Tibial artery (tissue), 4 donors: Measurements from ENCODE around the gene CEP192.

Experiments
- DNase-seq, 2 donors: peaks; one replicate each; pipeline ENCODE4 v3.0.0-alpha.2; 2019
- H3K27ac ChIP-seq, 2 donors: fragments of 200-600 bp; sonication (generic) in 1 of 2; 1 replicate in 1 of 2; 2 replicates in 1 of 2; pipeline ENCODE4 v1.5.1; 2018 to 2019; ENCODE audit warnings: mild to moderate bottlenecking in 1 of 2
- H3K27me3 ChIP-seq, 2 donors: fragments of 200-600 bp; sonication (generic) in 1 of 2; one replicate each; pipeline versions ENCODE4 v1.5.1 to v1.6.0; 2016 to 2019
- H3K36me3 ChIP-seq, 3 donors: fragments of 200-600 bp; sonication (generic) in 2 of 3; one replicate each; pipeline ENCODE4 v1.5.1; 2016 to 2019; ENCODE audit warnings: mild to moderate bottlenecking in 2 of 3
- H3K4me1 ChIP-seq, 4 donors: fragments of 200-600 bp; sonication (generic) in 2 of 4; 1 replicate in 3 of 4; 2 replicates in 1 of 4; pipeline ENCODE4 v1.5.1; 2016 to 2019
- H3K4me3 ChIP-seq, 2 donors: fragments of 200-600 bp; sonication (generic) in 1 of 2; 1 replicate in 1 of 2; 2 replicates in 1 of 2; pipeline ENCODE4 v1.5.1; 2018 to 2019; ENCODE audit warnings: mild to moderate bottlenecking in 2 of 2
- H3K9me3 ChIP-seq, 3 donors: fragments of 200-600 bp; sonication (generic) in 1 of 3; one replicate each; pipeline ENCODE4 v1.5.1; 2016 to 2019
- intact Hi-C: fragments of 100-400 bp; cut with DNase I; formaldehyde crosslinking; loops from one replicate; pipeline ENCODE4 v1.15.0; 2023; ENCODE audit warnings: low total_unique reads
- TF ChIP-seq, protein P1 (sequence below), 2 experiments: fragments of 200-600 bp in 1 of 2; fragments of 450-650 bp in 1 of 2; IDR thresholded peaks; one replicate each; pipeline ENCODE4 v1.5.1; 2017 to 2019; ENCODE audit warnings: antibody characterized with exemption in 2 of 2, mild to moderate bottlenecking in 1 of 2, moderate library complexity in 1 of 2

CEP192 gene

GRCh38 chr18:13145636-13146190, 154.6 kb downstream of the CEP192 start:
- TF ChIP-seq, protein P1, sequence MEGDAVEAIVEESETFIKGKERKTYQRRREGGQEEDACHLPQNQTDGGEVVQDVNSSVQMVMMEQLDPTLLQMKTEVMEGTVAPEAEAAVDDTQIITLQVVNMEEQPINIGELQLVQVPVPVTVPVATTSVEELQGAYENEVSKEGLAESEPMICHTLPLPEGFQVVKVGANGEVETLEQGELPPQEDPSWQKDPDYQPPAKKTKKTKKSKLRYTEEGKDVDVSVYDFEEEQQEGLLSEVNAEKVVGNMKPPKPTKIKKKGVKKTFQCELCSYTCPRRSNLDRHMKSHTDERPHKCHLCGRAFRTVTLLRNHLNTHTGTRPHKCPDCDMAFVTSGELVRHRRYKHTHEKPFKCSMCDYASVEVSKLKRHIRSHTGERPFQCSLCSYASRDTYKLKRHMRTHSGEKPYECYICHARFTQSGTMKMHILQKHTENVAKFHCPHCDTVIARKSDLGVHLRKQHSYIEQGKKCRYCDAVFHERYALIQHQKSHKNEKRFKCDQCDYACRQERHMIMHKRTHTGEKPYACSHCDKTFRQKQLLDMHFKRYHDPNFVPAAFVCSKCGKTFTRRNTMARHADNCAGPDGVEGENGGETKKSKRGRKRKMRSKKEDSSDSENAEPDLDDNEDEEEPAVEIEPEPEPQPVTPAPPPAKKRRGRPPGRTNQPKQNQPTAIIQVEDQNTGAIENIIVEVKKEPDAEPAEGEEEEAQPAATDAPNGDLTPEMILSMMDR (IDR thresholded peaks at IDR 0.05): no peak
- no peak for DNase-seq
- intact Hi-C loops: no loop called here
- H3K36me3 ChIP-seq: no peaks in the 10 kb centered on the region
- H3K9me3 ChIP-seq: peaks cover 0 to 14% (median 10%) of the 10 kb centered on the region in 3 donors
- no peaks in the 10 kb centered on the region for H3K4me1 ChIP-seq
- H3K4me3 ChIP-seq: no peak overlapping the region
- no peak overlapping the region for H3K27ac ChIP-seq
- no peaks in the 10 kb centered on the region for H3K27me3 ChIP-seq

GRCh38 chr18:13147130-13147529, 156.0 kb downstream of the CEP192 start:
- Histone ChIP-seq H3K36me3 (no peaks in the 10 kb centered on the region), H3K9me3 (peaks cover 0 to 14% (median 10%) of the 10 kb centered on the region in 3 donors), H3K4me3 (no peak overlapping the region), H3K27ac (no peak overlapping the region), H3K4me1 (no peaks in the 10 kb centered on the region), H3K27me3 (no peaks in the 10 kb centered on the region)
- DNase-seq: no peak
- intact Hi-C loops: no loop called here
- TF ChIP-seq, protein P1 (IDR thresholded peaks at IDR 0.05): no peak

- H3K4me3 ChIP-seq: no peak overlapping the region
- intact Hi-C loops: no loop called here
- H3K36me3 ChIP-seq: no peaks in the 10 kb centered on the region
- TF ChIP-seq, protein P1 (IDR thresholded peaks at IDR 0.05): no peak
- no peaks in the 10 kb centered on the region for H3K27me3 ChIP-seq
- no peak overlapping the region for H3K27ac ChIP-seq
- DNase-seq: no peak
- peaks cover 0 to 12% (median 3%) of the 10 kb centered on the region in 3 donors for H3K9me3 ChIP-seq
- no peaks in the 10 kb centered on the region for H3K4me1 ChIP-seq
These were observed 160.5 kb downstream of the CEP192 start for GRCh38 chr18:13151656-13152055.

DNA sequence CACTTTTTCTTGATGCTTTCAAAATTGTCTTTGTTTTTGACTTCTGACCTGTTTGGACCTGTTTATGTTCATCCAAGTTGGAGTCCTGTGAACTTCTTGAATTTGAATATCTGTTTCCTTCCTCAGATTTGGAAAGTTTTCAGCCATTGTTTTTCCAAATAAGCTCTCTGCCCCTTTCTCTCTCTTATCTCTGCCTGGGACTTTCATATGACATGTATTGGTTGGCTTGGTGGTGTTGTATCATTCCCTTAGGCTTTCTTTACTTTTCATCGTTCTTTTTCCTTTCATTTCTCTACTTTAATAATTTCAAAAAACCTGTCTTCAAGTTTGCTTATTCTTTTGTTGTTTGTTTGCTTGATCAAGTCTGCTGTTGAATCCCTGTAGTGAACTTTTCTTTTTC, 167.3 kb downstream of the CEP192 start:
- Histone ChIP-seq H3K9me3 (peaks cover 3 to 25% (median 14%) of the 10 kb centered on the region in 3 donors), H3K4me3 (no peak overlapping the region), H3K27me3 (no peaks in the 10 kb centered on the region), H3K27ac (no peak overlapping the region), H3K4me1 (no peaks in the 10 kb centered on the region), H3K36me3 (no peaks in the 10 kb centered on the region)
- TF ChIP-seq, protein P1 (IDR thresholded peaks at IDR 0.05): no peak
- DNase-seq: no peak
- intact Hi-C loops: no loop called here

- H3K9me3 ChIP-seq: peaks cover 3 to 25% (median 14%) of the 10 kb centered on the region in 3 donors
- H3K27ac ChIP-seq: no peak overlapping the region
- TF ChIP-seq, protein P1 (IDR thresholded peaks at IDR 0.05): peak; percentile 59 to 75
- DNase-seq: no peak
- no peak overlapping the region for H3K4me3 ChIP-seq
- no peaks in the 10 kb centered on the region for H3K36me3 ChIP-seq
- intact Hi-C loops: no loop called here
- H3K4me1 ChIP-seq: no peaks in the 10 kb centered on the region
- no peaks in the 10 kb centered on the region for H3K27me3 ChIP-seq
These were observed 168.4 kb downstream of the CEP192 start for GRCh38 chr18:13159579-13159978.
